Endothelial cell of umbilical vein (primary cell): ENCODE data around the gene LPAR5. TPM values are rescaled to one million over a fixed set of nuclear protein-coding genes. Genes with fewer than 3 reads are reported as not detected.

Source experiments
- BruUV-seq: library from RNA; stranded (reverse); fragments of 400-500 nt; replicated peaks from 2 replicates; lab custom pipeline; 2021; lab: Mats Ljungman, UMichigan
- CTCF ChIA-PET: fragments of 300-600, 350-600 bp; sonication (Branson Sonifier 250); formaldehyde crosslinking; loops from one replicate; lab custom pipeline; 2021; ENCODE audit warnings: antibody characterized with exemption, inconsistent platforms; lab: Charles Lee
- POLR2A ChIA-PET: fragments of 300-600, 350-600 bp; sonication (Branson Sonifier 250); formaldehyde crosslinking; loops from one replicate; lab custom pipeline; 2021; ENCODE audit warnings: antibody characterized with exemption, inconsistent platforms; lab: Charles Lee
- DNase-seq: peaks from one replicate; pipeline ENCODE4 v3.0.0-alpha.2; 2011; ENCODE audit warnings: low read depth, low spot score
- FAIRE-seq: peaks from 2 replicates; lab custom pipeline; 2011; peaks lifted over from hg19 to GRCh38; lab: Jason Lieb, UNC
- H2AFZ ChIP-seq: 2 replicates; pipeline ENCODE4 v1.6.0; 2012; ENCODE audit warnings: low read depth, low read length, control low read depth, inconsistent platforms
- H3K27ac ChIP-seq: 2 replicates; pipeline ENCODE4 v1.5.1; 2011; ENCODE audit warnings: low read depth, mild to moderate bottlenecking, control low read depth, low read length, moderate library complexity; ENCODE audit not compliant: insufficient read depth
- H3K27me3 ChIP-seq, 2 experiments: 2 replicates each; pipeline versions ENCODE4 v1.6.0 to v1.6.1; 2011; ENCODE audit warnings: low read length in 2 of 2, mixed read lengths in 1 of 2; ENCODE audit not compliant: control insufficient read depth in 2 of 2, insufficient read depth in 2 of 2
- H3K36me3 ChIP-seq, 2 experiments: 2 replicates in 1 of 2; 3 replicates in 1 of 2; pipeline ENCODE4 v1.5.1; 2011; ENCODE audit warnings: low read length in 2 of 2, mild to moderate bottlenecking in 1 of 2, moderate library complexity in 1 of 2; ENCODE audit not compliant: control insufficient read depth in 2 of 2, insufficient read depth in 2 of 2; ENCODE audit errors: extremely low read depth in 1 of 2
- H3K4me1 ChIP-seq: 3 replicates; pipeline ENCODE4 v1.5.1; 2011; ENCODE audit warnings: mild to moderate bottlenecking, low read length; ENCODE audit not compliant: control insufficient read depth, insufficient read depth; ENCODE audit errors: extremely low read depth
- H3K4me2 ChIP-seq: 2 replicates; pipeline ENCODE4 v1.6.1; 2011; ENCODE audit warnings: low read length, control low read depth, mixed read lengths; ENCODE audit not compliant: insufficient read depth
- H3K4me3 ChIP-seq, 3 experiments: fragments of 200-600 bp in 1 of 3; sonication (generic), shearing (Covaris generic) in 1 of 3; replicated peaks in 1 of 3; 2 replicates each; pipeline ENCODE4 v1.5.1; 2011 to 2016; ENCODE audit warnings: control low read depth in 3 of 3, low read length in 3 of 3, mild to moderate bottlenecking in 2 of 3, inconsistent platforms in 1 of 3, low read depth in 1 of 3, moderate library complexity in 1 of 3; ENCODE audit not compliant: insufficient read depth in 1 of 3
- H3K79me2 ChIP-seq: 2 replicates; pipeline ENCODE4 v1.6.0; 2012; ENCODE audit warnings: low read length, inconsistent platforms; ENCODE audit not compliant: control insufficient read depth, insufficient read depth
- H3K9ac ChIP-seq: replicated peaks from 2 replicates; pipeline ENCODE3; 2011; ENCODE audit warnings: low read length, control low read depth; ENCODE audit not compliant: insufficient read depth; ENCODE audit errors: extremely low read depth
- H3K9me1 ChIP-seq: replicated peaks from 3 replicates; pipeline ENCODE4 v1.6.0; 2011; ENCODE audit warnings: mild to moderate bottlenecking, low read length; ENCODE audit not compliant: control insufficient read depth, insufficient read depth; ENCODE audit errors: extremely low read depth
- H3K9me3 ChIP-seq: replicated peaks from 2 replicates; pipeline ENCODE4 v1.5.1; 2012; ENCODE audit warnings: low read length, inconsistent platforms; ENCODE audit not compliant: control insufficient read depth, insufficient read depth
- H4K20me1 ChIP-seq: replicated peaks from 2 replicates; pipeline ENCODE3; 2011; ENCODE audit warnings: mild to moderate bottlenecking, low read length; ENCODE audit not compliant: control insufficient read depth, insufficient read depth; ENCODE audit errors: extremely low read depth
- EZH2 ChIP-seq: IDR thresholded peaks from 2 replicates; pipeline ENCODE4 v1.6.1; 2012; ENCODE audit warnings: borderline replicate concordance, low read depth, mild to moderate bottlenecking, moderate library complexity, low read length, inconsistent platforms; ENCODE audit not compliant: severe bottlenecking
- GATA2 ChIP-seq: IDR thresholded peaks from 2 replicates; pipeline ENCODE4 v1.7.0; 2011; ENCODE audit warnings: low read depth, mild to moderate bottlenecking, moderate library complexity, mixed read lengths, low read length; ENCODE audit not compliant: insufficient read length, insufficient read depth
- MAX ChIP-seq: IDR thresholded peaks from 2 replicates; pipeline ENCODE4 v1.6.1; 2011; ENCODE audit not compliant: insufficient read depth, insufficient read length
- MYC ChIP-seq: IDR thresholded peaks from one replicate; pipeline ENCODE4 v1.6.1; 2011; ENCODE audit warnings: mild to moderate bottlenecking, low read depth, low read length
- POLR2A ChIP-seq: IDR thresholded peaks from 2 replicates; pipeline ENCODE4 v1.6.1; 2012; ENCODE audit warnings: low read depth, mild to moderate bottlenecking, control low read depth, low read length
- dilution Hi-C: fragments of 300-500 bp; cut with MboI; formaldehyde crosslinking; loops from one replicate; pipeline ENCODE4 v1.15.0; 2019; ENCODE audit warnings: low sequenced_read_pairs; ENCODE audit not compliant: extremely low pct_ligation_motif_present
- intact Hi-C: fragments of 100-400 bp; cut with micrococcal nuclease; formaldehyde crosslinking; loops from one replicate; pipeline ENCODE4 v1.10.0; 2022
- polyA plus RNA-seq, 4 experiments: library from polyadenylated mRNA; depleted of rRNA in 3 of 4; stranded (reverse) in 3 of 4; unstranded in 1 of 4; fragments of >200 nt; gene quantifications; 2 replicates each; pipeline versions ENCODE4 v1.2.1 to v1.2.3, GENCODE V29; 2011 to 2012; ENCODE audit warnings: missing spikeins in 1 of 4
- total RNA-seq: library from RNA; stranded (reverse); gene quantifications from 2 replicates; pipeline ENCODE4 v1.2.3, GENCODE V29; 2021
- TF ChIP-seq, protein P1 (sequence below), 2 donors: IDR thresholded peaks; 1 replicate in 1 of 2; 2 replicates in 1 of 2; pipeline ENCODE4 v1.5.1; 2011; ENCODE audit warnings: low read length in 2 of 2, mild to moderate bottlenecking in 2 of 2, moderate library complexity in 2 of 2, control low read depth in 1 of 2, inconsistent platforms in 1 of 2, low read depth in 1 of 2; ENCODE audit not compliant: insufficient read depth in 1 of 2; ENCODE audit errors: extremely low read depth in 1 of 2

LPAR5 gene
- total and polyA plus RNA-seq, 2 donors (not counting 3 experiments of a cell fraction or from before 2014, with no cell fraction given) = 0.23 TPM; not detected in 1

DNA sequence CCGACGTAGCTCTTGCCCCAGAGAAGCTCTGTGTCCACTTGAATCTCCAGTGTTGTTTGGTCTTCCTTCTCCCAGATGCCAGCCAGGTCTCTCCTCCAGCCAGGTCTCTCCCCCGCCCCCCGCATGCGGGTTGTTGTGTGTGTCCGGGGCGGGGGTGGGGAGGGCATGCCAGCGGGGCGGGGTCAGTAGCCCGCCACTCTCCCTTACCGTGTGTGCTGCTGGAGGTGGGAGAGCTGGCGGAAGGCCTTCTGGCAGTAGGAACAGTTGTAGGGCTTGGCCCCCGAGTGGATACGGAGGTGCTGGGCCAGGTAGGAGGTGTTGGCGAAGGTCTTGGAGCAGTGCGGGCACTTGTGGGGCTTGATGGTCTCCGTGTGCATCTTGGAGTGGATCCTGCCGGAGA, 36.4 kb upstream of the LPAR5 start:
- BruUV-seq = no TSS peak
- no peak overlapping the region for H3K4me2 ChIP-seq
- no peak overlapping the region for H3K27ac ChIP-seq
- no peaks in the 10 kb centered on the region for H3K9me1 ChIP-seq
- FAIRE-seq (no peak), DNase-seq (no peak)
- no peak for TF ChIP-seq MAX
- TF ChIP-seq, protein P1, sequence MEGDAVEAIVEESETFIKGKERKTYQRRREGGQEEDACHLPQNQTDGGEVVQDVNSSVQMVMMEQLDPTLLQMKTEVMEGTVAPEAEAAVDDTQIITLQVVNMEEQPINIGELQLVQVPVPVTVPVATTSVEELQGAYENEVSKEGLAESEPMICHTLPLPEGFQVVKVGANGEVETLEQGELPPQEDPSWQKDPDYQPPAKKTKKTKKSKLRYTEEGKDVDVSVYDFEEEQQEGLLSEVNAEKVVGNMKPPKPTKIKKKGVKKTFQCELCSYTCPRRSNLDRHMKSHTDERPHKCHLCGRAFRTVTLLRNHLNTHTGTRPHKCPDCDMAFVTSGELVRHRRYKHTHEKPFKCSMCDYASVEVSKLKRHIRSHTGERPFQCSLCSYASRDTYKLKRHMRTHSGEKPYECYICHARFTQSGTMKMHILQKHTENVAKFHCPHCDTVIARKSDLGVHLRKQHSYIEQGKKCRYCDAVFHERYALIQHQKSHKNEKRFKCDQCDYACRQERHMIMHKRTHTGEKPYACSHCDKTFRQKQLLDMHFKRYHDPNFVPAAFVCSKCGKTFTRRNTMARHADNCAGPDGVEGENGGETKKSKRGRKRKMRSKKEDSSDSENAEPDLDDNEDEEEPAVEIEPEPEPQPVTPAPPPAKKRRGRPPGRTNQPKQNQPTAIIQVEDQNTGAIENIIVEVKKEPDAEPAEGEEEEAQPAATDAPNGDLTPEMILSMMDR (IDR thresholded peaks at IDR 0.05; ENCODE audit: extremely low read depth in 1 of 2, insufficient read depth in 1 of 2, low read depth in 1 of 2, low read length in 2 of 2) = no peak
- TF ChIP-seq MYC = no peak
- TF ChIP-seq EZH2 = no peak
- no peak for TF ChIP-seq GATA2
- no peak for TF ChIP-seq POLR2A
- H3K36me3 ChIP-seq = peaks cover 34 to 62% of the 10 kb centered on the region in 2 experiments
- no peaks in the 10 kb centered on the region for H3K9me3 ChIP-seq
- no peak overlapping the region for H3K4me3 ChIP-seq
- ChIA-PET POLR2A (no interaction called here), CTCF (interaction anchor here (2.5 kb wide), 1 partner anchor 12 kb away, joined by 12 read pairs; no protein-coding TSS in a partner anchor)
- intact Hi-C loops = no loop called here
- dilution Hi-C loops = no loop called here
- H3K9ac ChIP-seq = no peak overlapping the region
- H3K4me1 ChIP-seq = no peaks in the 10 kb centered on the region
- H2AFZ ChIP-seq = no peak overlapping the region
- H3K27me3 ChIP-seq = no peaks in the 10 kb centered on the region
- no peaks in the 10 kb centered on the region for H4K20me1 ChIP-seq
- peaks cover 2% of the 10 kb centered on the region for H3K79me2 ChIP-seq
